Fibroblast of skin of left biceps (primary cell): Measurements from ENCODE around the gene PTPRU.

ENCODE experiments used
- DNase-seq, 2 experiments: peaks; one replicate each; pipeline ENCODE4 v3.0.0-alpha.2; 2013; ENCODE audit warnings: low read depth in 2 of 2

PTPRU gene

GRCh38 chr1:29364101-29364678, 127.9 kb downstream of the PTPRU start:
- DNase-seq = no peak

DNA sequence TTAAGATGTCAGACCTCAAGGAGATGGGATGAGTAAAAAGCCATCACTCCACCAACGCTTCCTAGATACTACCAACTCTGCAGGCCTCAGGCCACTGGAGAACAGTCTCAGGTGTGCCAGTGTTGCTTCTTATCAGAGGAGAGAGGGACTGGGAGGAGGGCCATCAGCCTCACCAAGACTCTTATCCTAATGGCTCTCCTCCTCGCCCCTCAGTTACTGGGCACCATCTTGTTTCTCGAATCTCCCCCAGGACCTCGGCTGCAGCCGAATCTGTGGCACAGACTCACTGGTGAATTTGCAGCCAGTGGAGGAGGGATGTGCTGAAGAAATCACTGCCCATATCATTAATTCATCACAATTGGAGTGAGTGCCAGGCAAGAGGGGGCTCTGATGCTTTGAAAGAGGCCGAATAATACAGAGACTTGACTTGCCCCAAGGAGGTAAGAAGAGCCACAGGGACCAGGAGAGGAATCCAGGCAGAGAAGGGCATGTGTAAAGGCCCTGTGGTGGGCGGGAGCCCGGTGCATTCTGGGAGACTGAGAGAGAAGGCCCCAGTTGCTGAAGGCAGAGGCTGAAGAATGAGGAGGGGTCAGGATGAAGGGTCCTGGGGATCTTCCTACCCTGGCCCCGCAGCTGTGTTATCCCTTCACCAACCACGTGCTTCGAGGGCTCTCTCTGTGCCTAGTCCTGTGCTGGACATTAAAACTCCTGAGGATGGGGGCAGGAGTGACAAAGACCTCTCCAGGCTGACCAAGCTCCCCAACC, 129.8 kb downstream of the PTPRU start:
- DNase-seq = no peak

- DNase-seq = no peak
Observed at GRCh38 chr1:29368936-29369932, 132.9 kb downstream of the PTPRU start.

- DNase-seq = no peak
Observed at GRCh38 chr1:29370067-29370466, 133.7 kb downstream of the PTPRU start.

GRCh38 chr1:29371332-29371731, 135.0 kb downstream of the PTPRU start:
- DNase-seq = no peak

GRCh38 chr1:29372108-29372507, 135.8 kb downstream of the PTPRU start:
- no peak for DNase-seq
